WTC11 (cell line): ENCODE measurements around the gene XAGE1A. TPM values are rescaled to one million over a fixed set of nuclear protein-coding genes. Genes with fewer than 3 reads are reported as not detected.
A peak's percentile ranks its signal among the peaks of the same experiment; 100 is the strongest.
"Not testable (repeated sequence)": the region's sequence is repeated elsewhere in the genome, so short reads cannot be mapped to it uniquely, and the experiment has no call there.

Experiments used
- ATAC-seq: fragments of 200-7000 bp; cut with Tn5 transposase; 2 replicates; pipeline ENCODE4 v1.10.0; 2021; ENCODE audit warnings: mild to moderate bottlenecking, moderate library complexity
- CTCF ChIA-PET: fragments of 300-600 bp; sonication (Branson Sonifier 250); formaldehyde crosslinking; loops from one replicate; lab custom pipeline; 2021; ENCODE audit warnings: antibody characterized with exemption; lab: Charles Lee
- POLR2A ChIA-PET: fragments of 350-600 bp; sonication (Branson Sonifier 250); formaldehyde crosslinking; loops from one replicate; lab custom pipeline; 2021; ENCODE audit warnings: antibody characterized with exemption; lab: Charles Lee
- DNase-seq: peaks from one replicate; pipeline ENCODE4 v3.0.0; 2021; ENCODE audit warnings: low spot score
- H3K27ac Mint-ChIP-seq: 2 replicates; pipeline ENCODE4 v1.8.0; 2021; ENCODE audit warnings: mixed read lengths
- H3K27me3 Mint-ChIP-seq: 2 replicates; pipeline ENCODE4 v1.8.0; 2021; ENCODE audit warnings: low read depth, mild to moderate bottlenecking, moderate library complexity, mixed read lengths
- H3K36me3 Mint-ChIP-seq: 2 replicates; pipeline ENCODE4 v1.8.0; 2021; ENCODE audit warnings: mixed read lengths
- H3K4me1 Mint-ChIP-seq: 2 replicates; pipeline ENCODE4 v1.8.0; 2022; ENCODE audit warnings: mixed read lengths
- H3K4me3 Mint-ChIP-seq: 2 replicates; pipeline ENCODE4 v1.8.0; 2021; ENCODE audit warnings: mild to moderate bottlenecking, moderate library complexity, mixed read lengths
- H3K9me3 Mint-ChIP-seq: 2 replicates; pipeline ENCODE4 v1.8.0; 2021; ENCODE audit warnings: mixed read lengths
- CREB1 ChIP-seq: sonication (generic); formaldehyde crosslinking; IDR thresholded peaks from 2 replicates; pipeline ENCODE4 v1.8.0; 2023; ENCODE audit warnings: mild to moderate bottlenecking, missing genetic modification reagents
- EMX1 ChIP-seq: fragments of 250-450 bp; sonication (Bioruptor Pico); IDR thresholded peaks from 2 replicates; pipeline ENCODE4 v1.8.0; 2021; ENCODE audit warnings: mild to moderate bottlenecking
- ETV6 ChIP-seq: sonication (generic); formaldehyde crosslinking; IDR thresholded peaks from 2 replicates; pipeline ENCODE4 v1.8.1; 2022; ENCODE audit warnings: mild to moderate bottlenecking, missing genetic modification reagents
- FOXJ3 ChIP-seq: sonication (generic); formaldehyde crosslinking; IDR thresholded peaks from 2 replicates; pipeline ENCODE4 v1.9.0; 2021; ENCODE audit warnings: missing genetic modification reagents, mild to moderate bottlenecking, borderline replicate concordance
- FOXP4 ChIP-seq: sonication (generic); formaldehyde crosslinking; IDR thresholded peaks from 2 replicates; pipeline ENCODE4 v1.8.0; 2022; ENCODE audit warnings: mild to moderate bottlenecking, missing genetic modification reagents
- GABPB1 ChIP-seq: sonication (generic); formaldehyde crosslinking; IDR thresholded peaks from 2 replicates; pipeline ENCODE4 v1.8.1; 2023; ENCODE audit warnings: mild to moderate bottlenecking, missing genetic modification reagents
- GTF2I ChIP-seq: fragments of 250-450 bp; sonication (Bioruptor Pico); conservative IDR thresholded peaks from 2 replicates; pipeline ENCODE4 v1.4.0; 2021; ENCODE audit warnings: mild to moderate bottlenecking
- HMGA2 ChIP-seq: fragments of 250-450 bp; sonication (Bioruptor Pico); IDR thresholded peaks from 2 replicates; pipeline ENCODE4 v1.4.0; 2021; ENCODE audit warnings: mild to moderate bottlenecking, moderate library complexity
- RELA ChIP-seq: sonication (generic); formaldehyde crosslinking; IDR thresholded peaks from 2 replicates; pipeline ENCODE4 v1.8.1; 2022; ENCODE audit warnings: missing genetic modification reagents, mild to moderate bottlenecking, borderline replicate concordance
- RORB ChIP-seq: fragments of 250-450 bp; sonication (Bioruptor Pico); IDR thresholded peaks from 2 replicates; pipeline ENCODE4 v1.9.0; 2021; ENCODE audit warnings: mild to moderate bottlenecking
- SMAD4 ChIP-seq: sonication (generic); formaldehyde crosslinking; IDR thresholded peaks from 2 replicates; pipeline ENCODE4 v1.8.0; 2022; ENCODE audit warnings: mild to moderate bottlenecking, missing genetic modification reagents
- TEAD4 ChIP-seq: sonication (generic); formaldehyde crosslinking; IDR thresholded peaks from 2 replicates; pipeline ENCODE4 v1.8.0; 2022; ENCODE audit warnings: mild to moderate bottlenecking, missing genetic modification reagents
- TP53 ChIP-seq: sonication (generic); formaldehyde crosslinking; IDR thresholded peaks from 2 replicates; pipeline ENCODE4 v1.8.1; 2023; ENCODE audit warnings: mild to moderate bottlenecking, missing genetic modification reagents
- USF1 ChIP-seq: sonication (generic); formaldehyde crosslinking; IDR thresholded peaks from 2 replicates; pipeline ENCODE4 v1.8.0; 2022; ENCODE audit warnings: mild to moderate bottlenecking, missing genetic modification reagents
- ZNF219 ChIP-seq: sonication (generic); formaldehyde crosslinking; IDR thresholded peaks from 2 replicates; pipeline ENCODE4 v1.8.0; 2023; ENCODE audit warnings: missing genetic modification reagents, mild to moderate bottlenecking, borderline replicate concordance
- ZNF425 ChIP-seq: fragments of 250-450 bp; sonication (Bioruptor Pico); conservative IDR thresholded peaks from 2 replicates; pipeline ENCODE4 v1.9.0; 2021; ENCODE audit warnings: mild to moderate bottlenecking
- total RNA-seq: library from RNA; stranded (reverse); gene quantifications from 3 replicates; pipeline ENCODE4 v1.2.3, GENCODE V29; 2021
- TF ChIP-seq, protein P1 (sequence below): sonication (generic); formaldehyde crosslinking; IDR thresholded peaks from 2 replicates; pipeline ENCODE4 v1.8.1; 2022; ENCODE audit warnings: low read depth, missing genetic modification reagents, borderline replicate concordance

XAGE1A gene
- total RNA-seq, 1 experiment from 2014 or later, result not detected

DNA sequence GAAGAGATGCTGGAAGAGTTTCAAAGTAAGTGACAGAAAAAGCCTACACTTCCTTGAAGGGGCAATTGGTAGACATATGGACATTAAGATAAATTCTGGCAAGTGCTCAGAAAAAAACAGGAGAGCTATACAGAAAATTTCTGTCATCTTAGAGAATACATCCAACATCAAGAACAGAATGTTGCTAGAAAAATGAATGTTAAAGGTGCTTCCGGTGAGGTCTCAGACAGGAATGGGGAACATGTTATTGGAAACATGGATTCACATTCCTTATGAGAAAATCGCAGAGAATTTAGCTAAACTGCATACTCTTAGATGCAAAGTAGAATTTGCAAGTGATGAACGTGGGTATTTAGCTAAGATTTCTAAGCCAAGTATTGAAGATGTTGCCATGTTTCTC, 11.7 kb downstream of the XAGE1A start (continued):
- no peak for TF ChIP-seq ETV6 (CRISPR knock-in tag)
- TF ChIP-seq GTF2I (CRISPR knock-in tag), result no peak
- no peak for TF ChIP-seq FOXP4 (CRISPR knock-in tag)
- TF ChIP-seq HMGA2 (CRISPR knock-in tag), result no peak
- no peak for TF ChIP-seq ZNF425 (CRISPR knock-in tag)
- no peak for TF ChIP-seq TP53 (CRISPR knock-in tag)
- no peak for TF ChIP-seq EMX1
- TF ChIP-seq GABPB1, result no peak

GRCh38 chrX:52509916-52510315, 14.3 kb downstream of the XAGE1A start:
- peaks cover 6% of the 10 kb centered on the region; the same call in 1 of the 2 replicates for H3K9me3 Mint-ChIP-seq
- no peak for DNase-seq
- H3K4me1 Mint-ChIP-seq, result peaks cover 5% of the 10 kb centered on the region; the same call in 1 of the 2 replicates
- no peak for ATAC-seq
- CTCF ChIA-PET, result no interaction called here
- no peaks in the 10 kb centered on the region for H3K27me3 Mint-ChIP-seq
- TF ChIP-seq CREB1 (CRISPR knock-in tag) (no peak), RORB (CRISPR knock-in tag) (no peak), RELA (CRISPR knock-in tag) (no peak), ZNF219 (CRISPR knock-in tag) (no peak), TEAD4 (CRISPR knock-in tag) (no peak), FOXJ3 (CRISPR knock-in tag) (no peak), USF1 (CRISPR knock-in tag) (no peak), SMAD4 (CRISPR knock-in tag) (no peak)
- TF ChIP-seq, protein P1, sequence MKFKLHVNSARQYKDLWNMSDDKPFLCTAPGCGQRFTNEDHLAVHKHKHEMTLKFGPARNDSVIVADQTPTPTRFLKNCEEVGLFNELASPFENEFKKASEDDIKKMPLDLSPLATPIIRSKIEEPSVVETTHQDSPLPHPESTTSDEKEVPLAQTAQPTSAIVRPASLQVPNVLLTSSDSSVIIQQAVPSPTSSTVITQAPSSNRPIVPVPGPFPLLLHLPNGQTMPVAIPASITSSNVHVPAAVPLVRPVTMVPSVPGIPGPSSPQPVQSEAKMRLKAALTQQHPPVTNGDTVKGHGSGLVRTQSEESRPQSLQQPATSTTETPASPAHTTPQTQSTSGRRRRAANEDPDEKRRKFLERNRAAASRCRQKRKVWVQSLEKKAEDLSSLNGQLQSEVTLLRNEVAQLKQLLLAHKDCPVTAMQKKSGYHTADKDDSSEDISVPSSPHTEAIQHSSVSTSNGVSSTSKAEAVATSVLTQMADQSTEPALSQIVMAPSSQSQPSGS, result no peak
- H3K4me3 Mint-ChIP-seq, result no peak overlapping the region
- H3K27ac Mint-ChIP-seq, result no peak overlapping the region
- H3K36me3 Mint-ChIP-seq, result no peaks in the 10 kb centered on the region
- POLR2A ChIA-PET, result no interaction called here

DNA sequence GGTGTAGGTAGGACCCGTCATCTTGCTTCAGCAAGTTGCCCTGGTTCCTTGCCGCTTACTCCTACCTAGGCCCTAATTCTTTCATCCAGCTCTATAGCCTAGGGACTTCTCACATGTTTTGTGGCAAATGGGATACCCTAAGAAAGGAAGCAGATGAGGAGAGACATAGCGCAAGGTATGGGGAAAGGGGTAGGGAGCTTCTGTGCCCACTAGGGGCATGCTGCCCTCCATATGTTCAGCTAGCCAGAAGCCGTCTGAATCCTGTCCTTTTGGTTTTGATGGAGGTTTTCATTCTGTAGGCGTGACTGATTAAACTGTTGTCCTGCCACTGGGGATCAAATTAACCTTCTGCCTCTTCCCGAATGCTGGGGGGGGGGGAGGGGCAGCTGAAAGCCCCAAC, 15.5 kb downstream of the XAGE1A start:
- H3K9me3 Mint-ChIP-seq, H3K4me3 Mint-ChIP-seq, CTCF ChIA-PET, H3K4me1 Mint-ChIP-seq, H3K36me3 Mint-ChIP-seq, H3K27ac Mint-ChIP-seq, H3K27me3 Mint-ChIP-seq, DNase-seq, POLR2A ChIA-PET: not testable (repeated sequence)
- ATAC-seq, result peak; percentile 93

DNA sequence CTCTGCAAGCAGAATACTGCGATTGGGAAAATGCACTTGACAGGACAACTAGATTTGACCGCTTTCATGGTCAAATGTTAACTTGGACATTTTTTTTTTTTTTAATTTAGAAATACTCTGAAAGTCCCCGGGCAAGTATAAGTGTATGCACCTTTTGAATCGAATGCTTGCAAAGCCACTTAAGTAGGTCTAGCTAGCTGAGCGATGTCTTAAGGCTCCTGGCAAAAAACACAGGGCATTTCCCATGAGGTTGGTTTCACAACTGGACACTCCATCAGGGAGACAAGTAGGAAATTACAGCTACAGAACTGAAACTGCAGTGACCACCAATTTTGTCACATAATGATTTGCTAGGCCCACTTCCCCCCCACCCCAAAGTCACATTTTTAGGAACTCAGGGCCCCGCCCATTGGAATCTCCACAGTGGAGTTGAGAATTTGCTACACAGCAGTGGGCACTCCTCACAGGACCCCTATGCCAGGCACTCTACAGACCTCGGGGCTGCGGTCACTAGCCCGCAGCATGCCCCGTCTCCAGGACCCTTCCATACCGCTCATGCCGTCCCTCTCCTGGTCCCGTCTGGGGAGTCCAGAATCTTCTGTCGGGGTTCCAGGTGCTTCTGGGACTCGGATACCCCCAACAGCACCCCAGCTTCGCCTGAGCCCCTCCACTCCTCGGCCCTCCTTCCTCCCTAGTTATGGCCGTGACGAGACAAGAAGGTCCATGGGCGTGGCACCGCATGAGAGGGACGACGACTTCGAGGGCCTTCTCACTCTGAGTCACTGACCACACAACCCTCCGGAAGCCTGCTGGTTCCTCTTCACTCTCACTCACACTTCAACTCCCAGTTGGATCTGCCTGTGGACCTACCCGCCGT, 20.7 kb downstream of the XAGE1A start:
- POLR2A ChIA-PET, H3K27me3 Mint-ChIP-seq, DNase-seq, H3K9me3 Mint-ChIP-seq, H3K36me3 Mint-ChIP-seq, H3K4me3 Mint-ChIP-seq, H3K4me1 Mint-ChIP-seq, ATAC-seq, H3K27ac Mint-ChIP-seq, CTCF ChIA-PET: not testable (repeated sequence)

DNA sequence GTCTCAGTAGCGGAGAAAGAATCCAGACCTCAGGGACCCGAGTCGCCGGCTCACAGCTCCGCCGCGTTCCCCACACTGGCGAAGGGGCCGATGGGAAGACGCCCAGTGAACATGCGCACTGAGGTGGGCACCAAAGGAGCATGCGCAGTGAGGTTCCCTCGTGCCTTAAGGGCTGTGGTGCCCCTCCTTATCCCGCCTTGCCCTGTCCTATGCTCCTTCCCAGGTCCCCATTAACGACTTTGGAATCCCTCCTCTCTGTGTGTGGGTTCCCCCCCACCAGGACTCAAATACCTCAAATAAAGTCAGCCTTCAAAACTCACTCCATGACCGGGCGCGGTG, 21.3 kb downstream of the XAGE1A start, which contains the start of gene XAGE1B:
XAGE1B (minus strand) TSS at position 77 of the 339 bp plus-strand sequence. CDS start 1,536 bp downstream, outside the sequence.
- POLR2A ChIA-PET, H3K27ac Mint-ChIP-seq, ATAC-seq, H3K4me1 Mint-ChIP-seq, H3K4me3 Mint-ChIP-seq, H3K36me3 Mint-ChIP-seq, DNase-seq, H3K27me3 Mint-ChIP-seq, CTCF ChIA-PET, H3K9me3 Mint-ChIP-seq: not testable (repeated sequence)

DNA sequence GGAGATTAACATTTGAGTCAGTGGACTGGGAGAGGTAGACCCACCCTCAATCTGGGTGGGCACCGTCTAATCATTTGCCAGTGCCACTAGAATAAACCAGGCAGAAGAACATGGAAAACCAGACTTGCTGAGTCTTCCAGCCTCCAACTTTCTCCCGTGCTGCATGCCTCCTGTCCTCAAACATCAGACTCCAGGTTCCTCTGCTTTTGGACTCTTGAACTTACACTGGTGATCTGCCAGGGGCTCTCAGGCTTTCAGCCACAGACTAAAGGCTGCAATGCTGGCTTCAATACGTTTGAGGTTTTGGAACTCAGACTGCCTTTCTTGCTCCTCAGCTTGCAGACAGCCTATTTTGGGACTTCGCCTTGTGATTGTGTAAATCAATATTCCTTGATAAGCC, 45.4 kb downstream of the XAGE1A start:
- H3K27me3 Mint-ChIP-seq, CTCF ChIA-PET, H3K27ac Mint-ChIP-seq, H3K4me3 Mint-ChIP-seq, POLR2A ChIA-PET, H3K9me3 Mint-ChIP-seq, DNase-seq, H3K36me3 Mint-ChIP-seq, H3K4me1 Mint-ChIP-seq, ATAC-seq: not testable (repeated sequence)
